ENCODE data around the gene BAG1.

The BAG1 gene

GRCh38 chr9:33241298-33241697, 23.2 kb downstream of the BAG1 start:
- DNase-seq: no peak

DNA sequence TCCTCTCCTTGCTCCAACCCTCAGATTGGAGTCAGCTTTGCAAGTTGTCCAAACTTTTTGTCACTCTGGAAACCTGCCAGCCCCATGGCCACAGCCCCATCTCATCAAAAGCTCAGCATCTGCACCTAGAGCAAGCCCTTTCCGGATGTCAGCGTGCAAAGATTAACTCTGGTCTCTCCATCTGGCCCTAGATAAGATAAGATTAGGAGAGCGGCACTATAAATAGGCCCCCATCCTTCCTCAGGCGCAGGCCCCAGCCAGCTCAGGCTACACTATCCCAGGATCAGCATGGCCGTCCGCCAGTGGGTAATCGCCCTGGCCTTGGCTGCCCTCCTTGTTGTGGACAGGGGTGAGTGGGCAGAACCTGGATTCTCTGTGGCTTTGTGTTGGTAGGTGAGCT, 24.6 kb downstream of the BAG1 start, which contains the start of gene SPINK4:
SPINK4 (plus strand) TSS at position 247 of the 400 bp plus-strand sequence; CDS start at position 289, 42 bp downstream.
- DNase-seq: no peak

DNA sequence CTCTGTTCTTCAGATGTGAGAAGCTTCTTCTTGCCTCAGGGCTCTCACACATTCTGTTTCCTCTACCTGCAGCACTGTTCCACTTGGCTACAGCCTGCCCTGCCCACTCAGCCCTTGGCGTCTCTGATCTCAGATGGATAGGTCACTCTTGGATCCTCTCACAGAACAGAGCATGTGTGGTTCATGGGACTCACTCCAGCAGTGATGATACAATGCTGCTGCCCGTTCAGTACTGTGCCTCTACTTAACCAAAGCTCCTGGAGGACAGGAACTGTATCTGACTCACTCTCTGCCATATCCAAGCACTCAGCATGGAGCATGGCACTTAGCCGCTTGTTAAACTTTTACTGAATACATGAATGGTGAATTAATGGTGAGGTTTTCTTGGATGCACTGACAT, 27.9 kb downstream of the BAG1 start:
- no peak for DNase-seq

- no peak for DNase-seq
These were observed 29.7 kb downstream of the BAG1 start for GRCh38 chr9:33234511-33235467.

DNA sequence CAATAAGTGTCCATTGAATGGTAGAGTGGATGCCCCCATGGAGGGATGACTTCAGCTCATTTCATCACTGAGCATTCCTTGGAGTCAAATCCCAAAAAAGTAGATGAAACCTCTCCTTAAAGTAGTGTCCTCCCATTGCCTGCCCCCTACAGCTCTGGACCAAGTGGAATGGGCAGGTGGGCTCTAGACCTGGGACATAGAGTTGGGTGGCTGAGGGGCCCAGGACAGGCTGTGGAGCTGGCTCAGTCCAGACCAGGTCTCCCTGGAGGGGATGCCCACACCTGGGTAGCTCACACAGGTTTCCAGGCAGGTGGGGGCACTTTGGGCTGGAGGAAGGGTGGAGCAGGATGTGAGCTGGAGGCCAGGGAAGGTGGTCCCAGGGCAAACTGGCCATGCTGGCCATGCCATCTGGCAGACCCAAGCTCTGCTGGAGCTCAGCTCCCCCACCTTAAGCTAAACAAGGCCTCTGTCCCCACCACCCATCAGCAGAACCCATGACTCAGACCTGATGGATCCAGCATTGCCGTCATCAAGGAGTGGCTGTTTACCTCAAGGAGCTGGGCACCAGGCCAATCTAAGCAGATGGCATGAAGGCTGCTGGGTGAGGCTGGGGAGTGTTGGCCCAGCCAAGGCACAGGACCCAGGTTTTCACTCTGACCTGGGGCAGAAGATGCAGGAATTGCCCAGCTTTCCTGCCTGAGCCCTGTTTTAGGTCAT, 30.7 kb downstream of the BAG1 start:
- no peak for DNase-seq

GRCh38 chr9:33232815-33233214, 31.7 kb downstream of the BAG1 start:
- no peak for DNase-seq

DNA sequence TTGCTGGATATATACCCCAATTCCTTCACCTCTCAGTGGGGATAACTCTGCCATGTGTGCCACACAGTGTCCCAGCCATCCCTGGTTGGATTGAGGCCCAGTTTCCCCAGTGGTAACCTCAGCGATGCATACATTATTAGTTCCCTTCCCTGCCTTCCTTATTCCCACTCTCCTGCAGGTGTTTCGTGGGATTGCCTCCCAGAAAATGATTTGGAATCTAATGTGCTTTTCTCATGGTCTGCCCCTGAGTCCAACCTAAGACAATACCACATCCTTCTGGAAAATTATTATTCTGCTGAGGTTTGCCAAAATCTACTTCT, 32.9 kb downstream of the BAG1 start:
- DNase-seq: no peak

GRCh38 chr9:33230756-33231622, 33.5 kb downstream of the BAG1 start:
- no peak for DNase-seq

- DNase-seq: no peak
These were observed 35.0 kb downstream of the BAG1 start for GRCh38 chr9:33229359-33230114.

DNA sequence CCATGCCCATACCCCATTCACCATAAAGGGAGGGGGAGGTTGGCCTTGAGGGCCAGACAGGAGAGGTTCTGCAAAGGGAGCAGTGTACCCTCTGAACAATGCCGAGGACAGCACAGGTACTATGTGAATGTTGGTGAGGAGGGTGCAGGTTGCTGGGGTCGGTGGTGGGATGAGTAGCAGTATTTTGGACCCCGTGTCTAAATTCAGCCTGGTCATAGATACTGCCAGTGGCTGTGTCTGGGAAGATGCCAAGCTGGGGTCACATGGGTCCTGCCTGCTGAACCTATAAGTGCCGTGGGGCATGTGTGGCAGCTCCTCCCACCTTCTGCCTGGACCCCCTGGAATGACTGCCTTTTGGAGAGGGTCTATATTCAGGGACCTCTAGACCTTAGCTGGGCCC, 35.9 kb downstream of the BAG1 start:
- no peak for DNase-seq

GRCh38 chr9:33227741-33228140, 36.8 kb downstream of the BAG1 start:
- DNase-seq: no peak

GRCh38 chr9:33227008-33227398, 37.5 kb downstream of the BAG1 start:
- DNase-seq: no peak

GRCh38 chr9:33225319-33226147, 39.0 kb downstream of the BAG1 start:
- DNase-seq: no peak

GRCh38 chr9:33223696-33224095, 40.8 kb downstream of the BAG1 start:
- DNase-seq: no peak

DNA sequence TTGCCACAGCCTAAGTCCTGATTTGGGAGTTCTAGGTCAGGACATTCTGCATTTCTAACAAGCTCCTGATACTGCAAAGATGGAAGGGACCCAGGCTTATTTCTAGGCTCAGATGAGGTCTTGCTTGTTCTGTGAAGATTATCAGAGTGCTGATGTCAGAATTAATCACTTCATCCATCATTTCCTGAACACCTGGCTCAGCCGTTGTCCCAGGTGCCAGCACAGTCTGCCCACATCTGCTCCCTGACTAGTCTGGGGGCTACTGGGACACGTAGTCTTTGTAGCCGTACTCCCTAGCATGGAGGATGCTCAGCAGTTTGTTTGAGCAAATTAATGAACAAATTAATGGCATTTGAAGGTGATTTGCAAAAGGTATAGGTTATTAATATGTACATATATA, 42.5 kb downstream of the BAG1 start:
- DNase-seq: no peak

DNA sequence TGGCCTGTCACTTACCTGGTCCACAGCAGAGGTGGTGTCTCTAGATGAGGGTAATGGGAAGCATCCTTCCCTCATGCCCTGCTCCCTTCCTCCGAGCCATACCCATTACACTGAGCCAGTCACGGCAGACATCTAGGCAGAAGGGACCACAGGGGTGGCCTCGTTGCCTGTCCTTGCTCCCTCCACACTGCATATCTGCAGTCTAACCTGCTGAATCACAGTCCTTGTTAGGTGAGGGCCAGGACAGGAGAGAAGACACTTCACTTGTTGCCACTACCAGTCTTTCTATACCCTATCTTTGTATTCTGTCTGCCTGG, 43.0 kb downstream of the BAG1 start:
- no peak for DNase-seq

DNA sequence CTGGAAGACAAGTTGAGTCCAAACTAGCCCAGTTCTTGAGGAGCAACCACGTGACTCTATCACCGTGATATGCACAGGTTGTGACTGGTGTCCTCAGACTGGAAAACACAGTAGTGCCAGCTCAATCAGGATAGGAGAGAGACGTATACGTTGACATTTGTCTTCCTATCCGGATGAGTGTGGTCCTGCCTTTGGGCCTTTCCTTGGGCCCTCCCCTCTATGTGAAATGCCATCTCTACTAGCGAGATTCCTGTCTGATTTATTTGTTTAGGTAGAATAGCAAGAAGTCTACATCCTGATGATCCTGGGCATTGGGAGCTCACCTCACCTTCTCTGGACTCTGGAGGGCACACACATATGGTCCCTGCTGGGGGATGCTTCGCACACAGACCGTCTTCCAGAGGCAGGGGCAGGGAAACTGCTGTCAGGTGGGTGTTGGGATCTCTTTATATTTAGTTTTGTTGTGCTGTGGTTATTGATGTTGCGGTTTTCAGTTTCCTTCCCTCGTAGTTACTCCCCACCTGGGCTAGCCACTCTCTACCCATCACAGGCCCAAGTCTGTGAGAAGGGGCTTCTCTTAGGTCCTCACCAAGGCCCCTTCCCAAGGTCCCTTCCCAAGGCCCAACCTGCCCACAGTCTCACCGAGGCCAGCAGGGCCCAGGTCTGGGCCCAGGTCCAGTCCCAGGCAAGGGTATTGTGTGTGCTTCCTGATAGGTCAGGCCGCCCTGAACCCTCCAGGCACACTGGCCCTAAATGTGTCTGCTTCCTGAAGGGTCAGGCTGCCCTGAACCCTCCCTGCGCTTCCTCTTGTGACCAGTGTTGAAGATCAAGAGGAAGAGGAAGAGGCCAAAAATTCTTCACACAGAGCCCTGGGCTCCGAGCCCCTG, 43.6 kb downstream of the BAG1 start:
- DNase-seq: no peak

DNA sequence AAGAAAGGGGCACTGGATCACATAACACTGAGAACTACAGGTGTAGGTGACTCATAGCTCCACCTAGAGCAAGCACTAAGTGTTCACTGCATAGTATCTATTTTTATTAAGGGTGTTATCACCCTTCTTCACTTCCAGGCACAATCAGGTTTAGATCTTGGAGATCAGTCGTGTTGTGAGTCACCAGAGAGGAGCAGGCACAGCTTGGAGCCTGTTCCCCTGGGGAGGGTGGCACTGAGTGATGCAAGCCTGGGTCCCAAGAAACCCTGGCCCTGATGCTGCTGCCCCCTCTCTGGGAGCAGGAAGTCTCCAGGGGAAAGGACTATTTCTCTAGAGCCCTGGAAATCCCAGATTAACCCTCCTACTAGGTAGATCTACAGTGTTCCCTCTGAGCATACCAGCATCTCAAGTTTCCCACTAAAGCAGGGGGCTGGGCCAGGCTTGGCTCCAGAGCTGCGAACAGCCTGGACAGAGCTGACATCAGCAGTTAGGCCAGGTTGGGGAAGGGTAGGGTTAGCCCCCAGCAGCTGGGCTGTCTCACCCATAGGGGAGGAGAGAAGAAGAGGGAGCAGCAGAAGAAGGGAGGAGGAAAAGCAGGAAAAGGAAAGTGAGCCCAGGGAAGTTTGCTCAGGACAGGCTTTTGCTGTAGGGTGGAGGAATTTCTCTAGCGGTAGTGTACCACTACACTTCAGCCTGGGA, 52.7 kb downstream of the BAG1 start:
- DNase-seq: no peak

DNA sequence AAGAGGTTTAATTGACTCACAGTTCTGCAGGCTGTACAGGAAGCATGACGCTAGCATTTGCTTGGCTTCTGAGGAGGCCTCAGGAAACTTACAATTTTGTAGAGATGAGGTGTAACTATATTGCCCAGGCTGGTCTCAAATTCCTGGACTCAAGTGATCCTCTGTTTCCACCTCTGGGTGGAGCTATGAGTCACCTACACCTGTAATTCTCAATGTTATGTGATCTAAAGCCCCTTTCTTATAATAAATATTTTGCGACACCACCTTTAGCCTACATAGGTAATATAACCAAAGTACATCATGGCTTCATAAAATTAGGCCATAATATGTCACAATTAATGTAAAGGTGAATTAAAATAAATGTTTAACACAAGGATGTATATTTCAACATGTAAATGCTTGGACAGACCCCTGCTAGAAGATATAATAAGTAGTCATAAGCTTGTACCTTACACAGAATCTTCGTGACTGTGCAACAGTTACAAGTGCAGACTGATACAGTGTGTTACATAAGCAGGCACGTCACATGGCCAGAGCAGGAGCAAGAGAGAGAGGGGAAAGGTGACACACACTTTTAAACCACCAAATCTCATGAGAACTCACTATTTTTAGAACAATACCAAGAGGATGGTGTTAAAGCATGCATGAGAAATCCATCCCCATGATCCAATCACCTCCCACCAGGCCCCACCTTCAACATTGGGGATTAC, 54.3 kb downstream of the BAG1 start:
- DNase-seq: no peak

All from cortex of kidney (tissue), 1 donor.